Measurements from ENCODE around the gene P4HA3.

Gene P4HA3

DNA sequence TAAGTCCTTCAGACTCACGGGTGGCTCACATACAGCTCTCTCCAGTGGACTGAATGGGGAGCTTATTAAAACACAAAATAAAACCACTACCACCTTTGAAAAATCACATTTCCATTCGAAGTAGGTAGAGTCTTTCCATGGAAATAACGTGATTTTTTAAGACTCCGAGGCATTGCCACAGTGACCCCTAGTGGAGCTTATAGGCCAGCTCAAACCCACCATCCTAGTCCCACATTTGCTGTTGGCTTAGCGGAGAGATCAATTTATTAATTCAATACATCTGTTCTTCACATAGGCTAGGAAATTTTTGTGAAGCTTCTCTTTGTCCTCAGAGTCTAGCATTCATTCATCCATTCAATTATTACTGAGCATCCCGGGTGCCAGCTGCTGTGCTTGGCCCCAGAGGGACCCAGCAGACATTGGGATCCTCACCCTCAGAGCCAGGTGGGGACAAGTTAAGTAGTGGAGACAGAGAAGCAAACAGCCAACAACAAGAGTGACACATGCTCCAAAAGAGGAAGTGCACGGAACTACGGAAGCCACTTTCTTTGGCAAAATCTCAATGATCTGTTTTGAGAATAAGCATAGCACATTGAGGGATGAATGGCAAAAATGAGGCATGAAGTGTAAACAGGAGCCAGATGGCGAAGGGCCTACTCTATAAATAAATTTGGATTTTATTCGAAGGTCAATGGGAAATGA is 10.2 kb upstream of the P4HA3 start:
- Histone ChIP-seq H3K27ac (ENCODE audit: low read depth, low read length) (no peak overlapping the region), H3K36me3 (ENCODE audit: control insufficient read depth, low read length) (no peaks in the 10 kb centered on the region), H3K79me2 (ENCODE audit: control insufficient read depth, low read length) (no peaks in the 10 kb centered on the region), H3K27me3 (ENCODE audit: control insufficient read depth, low read length) (peaks cover 7% of the 10 kb centered on the region), H3K4me2 (ENCODE audit: low read length) (no peak overlapping the region), H3K9me2 (replicated peaks; ENCODE audit: control insufficient read depth, low read length) (no peaks in the 10 kb centered on the region), H3K4me3 (ENCODE audit: low read length) (no peak overlapping the region), H3K9me3 (ENCODE audit: control insufficient read depth, insufficient read depth, low read length) (peaks cover 2% of the 10 kb centered on the region; the same call in 1 of the 2 replicates), H3F3A (ENCODE audit: control insufficient read depth, insufficient read depth) (no peaks in the 10 kb centered on the region), H3K4me1 (ENCODE audit: control insufficient read depth, low read length) (no peaks in the 10 kb centered on the region), H4K20me1 (ENCODE audit: control insufficient read depth, insufficient read depth, low read depth, low read length) (no peaks in the 10 kb centered on the region)
- no peak for TF ChIP-seq EZH2phosphoT487 (IDR thresholded peaks at IDR 0.05; ENCODE audit: borderline replicate concordance, low read length)
- TF ChIP-seq CTCF (IDR thresholded peaks at IDR 0.05; ENCODE audit: low read depth, low read length, poor library complexity, severe bottlenecking): peak; percentile 75

- no peaks in the 10 kb centered on the region for H3F3A ChIP-seq (ENCODE audit: control insufficient read depth, insufficient read depth)
- no peak for TF ChIP-seq EZH2phosphoT487 (IDR thresholded peaks at IDR 0.05; ENCODE audit: borderline replicate concordance, low read length)
- TF ChIP-seq CTCF (IDR thresholded peaks at IDR 0.05; ENCODE audit: low read depth, low read length, poor library complexity, severe bottlenecking): no peak
- no peaks in the 10 kb centered on the region for H3K79me2 ChIP-seq (ENCODE audit: control insufficient read depth, low read length)
- no peak overlapping the region for H3K4me2 ChIP-seq (ENCODE audit: low read length)
- H3K9me2 ChIP-seq (replicated peaks; ENCODE audit: control insufficient read depth, low read length): no peaks in the 10 kb centered on the region
- no peak overlapping the region for H3K4me3 ChIP-seq (ENCODE audit: low read length)
- H3K27me3 ChIP-seq (ENCODE audit: control insufficient read depth, low read length): peaks cover 7% of the 10 kb centered on the region
- H3K36me3 ChIP-seq (ENCODE audit: control insufficient read depth, low read length): no peaks in the 10 kb centered on the region
- H3K4me1 ChIP-seq (ENCODE audit: control insufficient read depth, low read length): no peaks in the 10 kb centered on the region
- H3K27ac ChIP-seq (ENCODE audit: low read depth, low read length): no peak overlapping the region
- H4K20me1 ChIP-seq (ENCODE audit: control insufficient read depth, insufficient read depth, low read depth, low read length): no peaks in the 10 kb centered on the region
- peaks cover 5% of the 10 kb centered on the region; the same call in 1 of the 2 replicates for H3K9me3 ChIP-seq (ENCODE audit: control insufficient read depth, insufficient read depth, low read length)
These were observed 9.1 kb upstream of the P4HA3 start for GRCh38 chr11:74320538-74320937.

DNA sequence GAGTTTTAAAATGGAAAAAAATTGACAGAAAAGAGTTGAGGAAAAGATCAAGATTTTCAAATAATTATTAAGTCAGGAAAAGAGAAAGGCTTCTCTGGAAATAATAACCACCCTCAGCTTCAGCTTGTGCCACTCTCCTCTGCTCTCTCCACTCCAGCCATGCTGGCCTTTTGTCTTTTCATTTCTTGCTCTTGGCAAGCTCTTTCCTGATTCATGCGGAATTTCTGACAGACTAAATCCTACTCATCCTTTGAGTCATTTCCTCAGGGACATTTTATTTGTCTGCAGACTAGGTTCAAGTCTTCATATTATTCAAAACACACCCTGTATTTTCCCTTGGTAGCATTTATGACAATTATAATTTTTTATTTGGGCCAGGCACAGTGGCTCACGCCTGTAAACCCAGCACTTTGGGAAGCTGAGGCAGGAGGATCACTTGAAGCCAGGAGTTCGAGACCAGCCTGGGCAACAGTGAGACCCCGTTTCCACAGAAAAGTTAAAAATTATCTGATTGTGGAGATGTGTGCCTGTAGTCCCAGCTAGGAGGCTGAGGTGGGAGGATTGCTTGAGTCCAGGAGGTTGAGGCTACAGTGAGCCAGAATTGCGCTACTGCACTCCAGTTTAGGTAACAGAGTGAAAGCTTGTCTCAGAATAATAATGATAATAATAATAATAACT is 7.8 kb upstream of the P4HA3 start:
- H3K9me3 ChIP-seq (ENCODE audit: control insufficient read depth, insufficient read depth, low read length): peaks cover 5% of the 10 kb centered on the region; the same call in 1 of the 2 replicates
- no peaks in the 10 kb centered on the region for H3K79me2 ChIP-seq (ENCODE audit: control insufficient read depth, low read length)
- H3K27me3 ChIP-seq (ENCODE audit: control insufficient read depth, low read length): peaks cover 4% of the 10 kb centered on the region
- H3K4me2 ChIP-seq (ENCODE audit: low read length): no peak overlapping the region
- H3K9me2 ChIP-seq (replicated peaks; ENCODE audit: control insufficient read depth, low read length): no peaks in the 10 kb centered on the region
- no peaks in the 10 kb centered on the region for H4K20me1 ChIP-seq (ENCODE audit: control insufficient read depth, insufficient read depth, low read depth, low read length)
- no peaks in the 10 kb centered on the region for H3K36me3 ChIP-seq (ENCODE audit: control insufficient read depth, low read length)
- H3K4me3 ChIP-seq (ENCODE audit: low read length): no peak overlapping the region
- no peaks in the 10 kb centered on the region for H3F3A ChIP-seq (ENCODE audit: control insufficient read depth, insufficient read depth)
- no peak for TF ChIP-seq EZH2phosphoT487 (IDR thresholded peaks at IDR 0.05; ENCODE audit: borderline replicate concordance, low read length)
- no peak for TF ChIP-seq CTCF (IDR thresholded peaks at IDR 0.05; ENCODE audit: low read depth, low read length, poor library complexity, severe bottlenecking)
- H3K4me1 ChIP-seq (ENCODE audit: control insufficient read depth, low read length): no peaks in the 10 kb centered on the region
- no peak overlapping the region for H3K27ac ChIP-seq (ENCODE audit: low read depth, low read length)

Measured in DOHH2 (cell line).